HG03103 (cell line): ENCODE data around the gene LIN54.
"Not testable (repeated sequence)": the region's sequence is repeated elsewhere in the genome, so short reads cannot be mapped to it uniquely, and the experiment has no call there.

Experiments used
- ATAC-seq: cut with Tn5 transposase; IDR thresholded peaks from one replicate; pipeline ENCODE4 v1.9.1; 2021; ENCODE audit warnings: low read depth; ENCODE audit not compliant: unreplicated experiment

The LIN54 gene

DNA sequence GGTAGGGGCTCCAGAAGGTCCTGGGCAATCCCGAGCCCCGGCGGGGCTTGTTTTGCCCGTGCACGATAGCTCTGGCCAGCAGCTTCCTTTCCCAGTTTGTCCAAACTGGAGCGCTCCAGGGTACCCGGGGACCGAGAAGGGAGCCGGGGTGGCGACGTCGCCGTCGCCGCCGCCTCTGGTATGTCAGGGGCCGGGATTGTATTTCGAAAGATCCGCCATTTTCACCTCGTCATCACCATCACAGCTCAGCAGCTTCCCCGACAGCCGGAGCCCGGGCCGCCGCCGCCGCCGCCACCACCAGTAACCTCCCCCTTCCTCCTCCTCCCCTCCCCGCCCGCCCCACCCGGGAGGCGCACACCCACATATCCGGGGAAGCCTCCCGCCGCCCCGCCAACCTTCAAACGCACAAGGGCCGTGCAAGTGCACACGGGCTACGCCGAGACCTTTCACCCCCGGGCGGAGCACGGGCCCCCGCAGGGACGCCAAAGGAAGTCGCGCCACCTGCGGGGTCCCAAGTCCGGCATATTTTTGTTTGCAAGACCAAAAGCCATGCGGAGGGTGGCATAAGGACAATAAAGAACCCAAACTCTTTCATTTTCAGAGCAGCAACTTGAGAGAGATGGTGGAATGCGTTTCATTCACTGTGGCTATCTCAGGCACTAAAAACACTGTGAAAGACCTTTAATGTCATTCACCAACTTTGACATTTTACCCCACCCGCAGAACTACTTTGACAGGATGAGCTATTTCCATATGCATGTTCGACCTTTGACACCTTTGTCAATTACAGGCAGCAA, at the start of gene LIN54:
TSS of gene LIN54 (minus strand) at position 302 of the 797 bp plus-strand sequence. CDS start 25,979 bp downstream, outside the sequence.
- peak; percentile 39 for ATAC-seq

- no peak for ATAC-seq
Measured at GRCh38 chr4:83054928-83055327, 44.3 kb upstream of the LIN54 start.

GRCh38 chr4:83048781-83049180, 38.2 kb upstream of the LIN54 start:
- not testable (repeated sequence) for ATAC-seq

DNA sequence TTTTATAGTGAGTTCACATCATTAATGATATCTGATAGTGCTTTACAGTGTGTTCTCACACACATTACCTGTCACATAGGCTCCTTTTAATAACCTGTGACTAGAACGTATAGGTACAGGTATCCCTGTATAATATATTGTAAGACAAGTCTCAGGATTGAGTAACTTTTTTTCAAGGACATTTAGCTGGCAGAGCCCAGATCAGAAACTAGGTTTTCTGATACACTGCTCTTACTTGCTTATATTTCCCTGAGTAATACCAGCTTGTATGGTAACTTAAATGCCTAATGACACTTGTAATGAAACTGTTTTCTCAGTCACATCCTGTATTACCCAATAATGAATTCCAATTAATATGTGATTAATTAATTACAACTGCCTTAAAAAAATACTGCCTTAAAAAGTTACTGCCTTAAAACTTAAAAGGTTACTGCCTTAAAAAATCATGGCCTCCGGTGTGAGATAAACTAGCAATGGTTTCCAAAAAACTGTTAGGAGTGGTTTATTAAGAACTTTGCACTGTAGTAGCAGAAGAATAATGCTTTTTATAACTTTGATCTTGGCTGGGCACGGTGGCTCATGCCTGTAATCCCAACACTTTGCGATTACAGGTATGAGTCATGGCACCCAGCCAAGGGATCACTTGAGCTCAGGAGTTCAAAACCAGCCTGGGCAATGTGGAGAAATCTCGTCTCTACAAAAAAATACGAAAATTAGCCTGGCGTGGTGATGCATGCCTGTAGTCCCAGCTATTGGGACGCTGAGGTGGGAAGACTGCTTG, 36.3 kb upstream of the LIN54 start:
- no peak for ATAC-seq

DNA sequence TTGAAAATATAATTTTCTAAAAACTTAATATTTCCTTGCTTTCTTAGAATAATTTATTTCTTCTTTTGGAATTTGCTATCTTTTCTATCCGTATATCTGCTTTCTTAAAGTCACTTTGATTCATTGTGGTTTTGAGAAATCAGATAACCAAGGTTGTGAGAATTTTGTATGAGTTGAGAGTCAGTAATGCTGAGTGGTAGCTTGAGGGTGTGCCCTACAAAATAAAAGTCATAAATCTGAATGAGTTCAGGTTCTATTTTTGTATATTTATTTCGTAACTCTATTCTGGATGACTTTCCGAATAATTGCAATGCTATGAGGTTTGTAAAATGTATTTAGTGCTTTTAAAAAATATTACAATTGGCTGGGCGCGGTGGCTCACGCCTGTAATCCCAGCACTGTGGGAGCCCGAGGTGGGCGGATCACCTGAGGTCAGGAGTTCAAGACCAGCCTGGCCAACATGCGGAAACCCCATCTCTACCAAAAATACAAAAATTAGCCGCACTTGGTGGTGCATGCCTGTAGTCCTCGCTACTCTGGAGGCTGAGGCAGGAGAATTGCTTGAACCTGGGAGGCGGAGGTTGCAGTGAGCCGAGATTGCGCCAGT, 33.3 kb upstream of the LIN54 start:
- no peak for ATAC-seq

GRCh38 chr4:83043157-83043556, 32.5 kb upstream of the LIN54 start:
- ATAC-seq = not testable (repeated sequence)

GRCh38 chr4:83040269-83040668, 29.6 kb upstream of the LIN54 start:
- ATAC-seq = no peak

- ATAC-seq = no peak
Measured at GRCh38 chr4:83036991-83037665, 26.5 kb upstream of the LIN54 start.

- peak; percentile 99 for ATAC-seq
Measured at GRCh38 chr4:83034630-83035494, 24.2 kb upstream of the LIN54 start, which contains the start of gene COPS4. Gene COPS4 (plus strand): TSS chr4:83035183. CDS start chr4:83035225, 42 bp downstream.

DNA sequence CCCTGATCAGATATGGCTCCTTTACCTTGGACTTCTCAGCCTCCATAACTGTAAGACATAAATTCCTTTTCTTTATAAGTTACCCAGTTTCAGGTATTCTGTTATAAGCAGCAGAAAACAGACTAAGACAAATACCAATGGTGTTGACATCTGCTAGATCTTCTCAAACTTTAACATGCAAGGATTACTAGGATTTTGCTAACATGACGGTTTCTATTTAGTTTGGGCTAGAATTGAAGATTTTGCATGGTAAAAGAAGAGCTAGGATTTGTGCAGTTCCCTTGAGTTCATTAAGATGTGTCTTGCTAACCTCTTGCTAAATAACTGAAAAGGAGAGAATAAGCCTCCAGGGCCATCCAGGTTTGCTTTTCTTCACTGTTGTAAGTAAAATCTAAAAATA, 19.1 kb upstream of the LIN54 start:
- ATAC-seq = no peak

GRCh38 chr4:83028976-83029375, 18.4 kb upstream of the LIN54 start:
- ATAC-seq = no peak

DNA sequence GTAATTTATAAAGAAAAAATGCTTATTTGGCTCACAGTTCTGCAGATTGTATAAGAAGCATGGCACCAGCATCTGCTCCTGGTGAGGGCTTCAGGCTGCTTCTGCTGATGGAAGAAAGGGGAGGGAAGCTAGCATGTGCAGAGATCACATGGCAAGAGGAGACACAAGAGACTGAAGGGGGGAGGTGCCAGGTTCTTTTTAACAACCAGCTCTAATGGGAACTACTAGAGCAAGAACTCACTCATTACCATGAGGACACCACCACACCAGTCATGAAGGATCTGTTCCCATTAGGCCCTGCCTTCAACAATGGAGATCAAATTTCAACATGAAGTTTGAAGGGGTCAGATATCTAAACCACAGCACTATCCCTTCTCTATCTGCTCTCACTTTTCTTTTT, 14.9 kb upstream of the LIN54 start:
- ATAC-seq = no peak

- no peak for ATAC-seq
Measured at GRCh38 chr4:83024233-83024632, 13.6 kb upstream of the LIN54 start.

DNA sequence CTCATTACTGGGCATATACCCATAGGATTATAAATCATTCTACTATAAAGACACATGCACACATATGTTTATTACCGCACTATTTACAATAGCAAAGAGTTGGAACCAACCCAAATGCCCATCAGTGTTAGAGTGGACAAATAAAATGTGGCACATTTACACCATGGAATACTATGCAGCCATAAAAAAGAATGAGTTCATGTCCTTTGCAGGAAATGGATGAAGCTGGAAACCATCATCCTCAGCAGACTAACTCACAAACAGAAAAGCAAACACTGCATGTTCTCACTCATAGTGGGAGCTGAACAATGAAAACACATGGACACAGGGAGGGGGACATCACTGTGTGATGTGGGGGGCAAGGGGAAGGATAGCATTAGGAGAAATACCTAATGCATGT, 13.0 kb upstream of the LIN54 start:
- not testable (repeated sequence) for ATAC-seq

GRCh38 chr4:83022724-83023450, 12.3 kb upstream of the LIN54 start:
- ATAC-seq = no peak

GRCh38 chr4:83019794-83020494, 9.3 kb upstream of the LIN54 start:
- ATAC-seq = peak; percentile 79

GRCh38 chr4:83013902-83014301, 3.3 kb upstream of the LIN54 start:
- ATAC-seq = no peak

- no peak for ATAC-seq
Measured at GRCh38 chr4:83013420-83013867, 2.8 kb upstream of the LIN54 start.
